ENCODE data around the gene CD276.

Gene CD276

DNA sequence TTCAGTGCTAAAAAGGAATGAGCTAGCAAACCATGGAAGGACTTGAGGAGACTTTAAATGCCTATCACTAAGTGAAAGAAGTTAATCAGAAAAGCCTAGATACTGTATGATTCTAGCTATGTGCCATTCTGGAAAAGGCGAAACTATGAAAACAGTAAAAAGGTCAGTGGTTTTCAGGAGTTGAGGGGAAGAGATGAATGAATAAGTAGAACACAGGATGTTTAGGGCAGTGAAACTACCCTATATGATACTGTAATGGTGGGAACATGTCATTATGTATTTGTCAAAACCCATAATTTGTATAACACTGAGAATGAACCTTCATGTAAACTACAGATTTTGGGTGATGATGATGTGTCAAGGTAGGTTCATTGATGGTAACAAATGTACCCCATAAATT lies 9.6 kb upstream of the CD276 start:
- Histone ChIP-seq H3K36me3 (ENCODE audit: control insufficient read depth, insufficient read depth, low read length) (no peaks in the 10 kb centered on the region), H3K4me1 (ENCODE audit: control insufficient read depth, insufficient read depth, low read length) (no peaks in the 10 kb centered on the region), H3K27me3 (ENCODE audit: control insufficient read depth, insufficient read depth, low read length, poor library complexity, severe bottlenecking) (no peaks in the 10 kb centered on the region), H3K9me3 (ENCODE audit: control insufficient read depth, low read length) (no peaks in the 10 kb centered on the region), H3K4me3 (ENCODE audit: insufficient read depth, low read depth, low read length) (no peak overlapping the region), H3K27ac (ENCODE audit: insufficient read depth, low read depth, low read length, poor library complexity, severe bottlenecking) (no peak overlapping the region)
- WGBS, 2 experiments: 94 to 97% methylated on average over 1 of the region's 1 CpG

- Histone ChIP-seq H3K36me3 (ENCODE audit: control insufficient read depth, insufficient read depth, low read length) (no peaks in the 10 kb centered on the region), H3K4me3 (ENCODE audit: insufficient read depth, low read depth, low read length) (no peak overlapping the region), H3K27me3 (ENCODE audit: control insufficient read depth, insufficient read depth, low read length, poor library complexity, severe bottlenecking) (no peaks in the 10 kb centered on the region), H3K27ac (ENCODE audit: insufficient read depth, low read depth, low read length, poor library complexity, severe bottlenecking) (no peak overlapping the region), H3K9me3 (ENCODE audit: control insufficient read depth, low read length) (no peaks in the 10 kb centered on the region), H3K4me1 (ENCODE audit: control insufficient read depth, insufficient read depth, low read length) (no peaks in the 10 kb centered on the region)
- 74 to 75% methylated on average over 5 of the region's 5 CpGs for WGBS, 2 experiments
Observed at GRCh38 chr15:73677146-73677607, 7.0 kb upstream of the CD276 start.

DNA sequence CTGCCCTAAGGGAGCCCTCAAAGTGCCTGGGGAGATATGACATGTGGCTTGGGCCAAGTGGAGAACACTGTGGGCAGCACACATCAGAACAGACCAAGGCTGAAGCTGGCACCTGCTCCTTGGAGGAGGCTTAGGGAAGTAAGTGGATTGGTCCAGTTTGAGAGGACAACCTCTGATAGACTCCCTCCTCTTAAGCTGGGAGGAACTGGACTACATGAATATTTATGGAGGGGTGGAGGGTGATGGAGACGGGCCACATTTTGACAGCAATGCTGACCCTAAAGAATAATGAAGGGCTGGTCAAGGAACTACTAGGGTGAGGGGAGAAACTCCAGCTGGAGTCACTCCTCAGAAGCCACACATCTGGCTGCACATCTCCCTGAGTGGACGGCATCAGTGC lies 6.5 kb upstream of the CD276 start:
- Histone ChIP-seq H3K4me3 (ENCODE audit: insufficient read depth, low read depth, low read length) (no peak overlapping the region), H3K27me3 (ENCODE audit: control insufficient read depth, insufficient read depth, low read length, poor library complexity, severe bottlenecking) (no peaks in the 10 kb centered on the region), H3K36me3 (ENCODE audit: control insufficient read depth, insufficient read depth, low read length) (no peaks in the 10 kb centered on the region), H3K4me1 (ENCODE audit: control insufficient read depth, insufficient read depth, low read length) (no peaks in the 10 kb centered on the region), H3K27ac (ENCODE audit: insufficient read depth, low read depth, low read length, poor library complexity, severe bottlenecking) (no peak overlapping the region), H3K9me3 (ENCODE audit: control insufficient read depth, low read length) (no peaks in the 10 kb centered on the region)
- WGBS, 2 experiments: 89 to 92% methylated on average over 2 of the region's 2 CpGs

DNA sequence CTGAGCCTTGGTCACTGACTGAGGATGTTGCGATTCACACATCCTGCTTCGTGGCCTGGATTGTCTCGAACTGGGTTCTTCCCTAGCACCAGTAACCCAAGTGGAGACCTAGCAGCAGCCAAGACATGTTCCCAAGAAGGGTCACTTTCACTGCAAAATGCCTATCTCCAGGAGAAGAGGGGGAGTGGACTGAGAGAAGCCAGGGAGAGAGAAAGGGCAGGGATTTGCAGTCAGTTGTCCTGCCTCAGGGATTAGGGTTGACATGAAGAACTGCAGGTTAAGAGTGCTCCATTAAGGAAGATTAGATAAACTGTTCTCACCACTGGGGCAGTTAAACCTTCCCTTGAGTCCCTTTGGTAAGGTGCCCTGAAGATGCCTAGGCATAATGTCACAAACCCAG lies 5.7 kb upstream of the CD276 start:
- Histone ChIP-seq H3K4me3 (ENCODE audit: insufficient read depth, low read depth, low read length) (no peak overlapping the region), H3K4me1 (ENCODE audit: control insufficient read depth, insufficient read depth, low read length) (no peaks in the 10 kb centered on the region), H3K9me3 (ENCODE audit: control insufficient read depth, low read length) (no peaks in the 10 kb centered on the region), H3K27ac (ENCODE audit: insufficient read depth, low read depth, low read length, poor library complexity, severe bottlenecking) (no peak overlapping the region), H3K27me3 (ENCODE audit: control insufficient read depth, insufficient read depth, low read length, poor library complexity, severe bottlenecking) (no peaks in the 10 kb centered on the region), H3K36me3 (ENCODE audit: control insufficient read depth, insufficient read depth, low read length) (no peaks in the 10 kb centered on the region)
- WGBS, 2 experiments: 92 to 95% methylated on average over 3 of the region's 3 CpGs

DNA sequence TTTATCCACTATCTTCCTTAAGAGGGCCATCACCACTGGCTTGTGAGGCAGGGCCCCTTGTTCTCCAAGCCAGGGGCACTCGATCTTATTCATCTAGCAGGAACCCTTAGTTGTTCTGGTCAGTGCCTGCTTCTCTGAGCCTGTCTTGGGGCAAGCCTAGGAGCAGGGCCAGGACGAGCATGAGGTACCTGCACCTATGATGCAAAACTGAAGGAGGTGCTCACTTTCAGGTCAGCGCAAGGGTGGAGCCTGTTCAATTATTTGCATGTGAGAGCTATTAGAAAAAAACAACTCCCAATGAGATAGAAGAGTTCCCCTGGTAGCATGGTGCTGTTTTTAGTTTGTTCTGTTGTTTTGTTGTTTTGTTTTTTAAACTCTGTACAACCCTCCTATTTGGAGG lies 5.0 kb upstream of the CD276 start:
- 84 to 85% methylated on average over 3 of the region's 3 CpGs for WGBS, 2 experiments
- Histone ChIP-seq H3K27ac (ENCODE audit: insufficient read depth, low read depth, low read length, poor library complexity, severe bottlenecking) (no peak overlapping the region), H3K36me3 (ENCODE audit: control insufficient read depth, insufficient read depth, low read length) (no peaks in the 10 kb centered on the region), H3K9me3 (ENCODE audit: control insufficient read depth, low read length) (no peaks in the 10 kb centered on the region), H3K27me3 (ENCODE audit: control insufficient read depth, insufficient read depth, low read length, poor library complexity, severe bottlenecking) (no peaks in the 10 kb centered on the region), H3K4me1 (ENCODE audit: control insufficient read depth, insufficient read depth, low read length) (peaks cover 4% of the 10 kb centered on the region), H3K4me3 (ENCODE audit: insufficient read depth, low read depth, low read length) (no peak overlapping the region)

GRCh38 chr15:73679964-73680363 lies 4.2 kb upstream of the CD276 start:
- Histone ChIP-seq H3K4me3 (ENCODE audit: insufficient read depth, low read depth, low read length) (no peak overlapping the region), H3K27ac (ENCODE audit: insufficient read depth, low read depth, low read length, poor library complexity, severe bottlenecking) (no peak overlapping the region), H3K9me3 (ENCODE audit: control insufficient read depth, low read length) (no peaks in the 10 kb centered on the region), H3K27me3 (ENCODE audit: control insufficient read depth, insufficient read depth, low read length, poor library complexity, severe bottlenecking) (no peaks in the 10 kb centered on the region), H3K36me3 (ENCODE audit: control insufficient read depth, insufficient read depth, low read length) (no peaks in the 10 kb centered on the region), H3K4me1 (ENCODE audit: control insufficient read depth, insufficient read depth, low read length) (peaks cover 4% of the 10 kb centered on the region)
- WGBS, 2 experiments: 96 to 99% methylated on average over 6 of the region's 6 CpGs

- Histone ChIP-seq H3K36me3 (ENCODE audit: control insufficient read depth, insufficient read depth, low read length) (no peaks in the 10 kb centered on the region), H3K4me1 (ENCODE audit: control insufficient read depth, insufficient read depth, low read length) (peaks cover 4% of the 10 kb centered on the region), H3K27me3 (ENCODE audit: control insufficient read depth, insufficient read depth, low read length, poor library complexity, severe bottlenecking) (no peaks in the 10 kb centered on the region), H3K4me3 (ENCODE audit: insufficient read depth, low read depth, low read length) (no peak overlapping the region), H3K27ac (ENCODE audit: insufficient read depth, low read depth, low read length, poor library complexity, severe bottlenecking) (no peak overlapping the region), H3K9me3 (ENCODE audit: control insufficient read depth, low read length) (no peaks in the 10 kb centered on the region)
- WGBS, 2 experiments: 97 to 98% methylated on average over 2 of the region's 2 CpGs
Observed at GRCh38 chr15:73680549-73680948, 3.6 kb upstream of the CD276 start.

DNA sequence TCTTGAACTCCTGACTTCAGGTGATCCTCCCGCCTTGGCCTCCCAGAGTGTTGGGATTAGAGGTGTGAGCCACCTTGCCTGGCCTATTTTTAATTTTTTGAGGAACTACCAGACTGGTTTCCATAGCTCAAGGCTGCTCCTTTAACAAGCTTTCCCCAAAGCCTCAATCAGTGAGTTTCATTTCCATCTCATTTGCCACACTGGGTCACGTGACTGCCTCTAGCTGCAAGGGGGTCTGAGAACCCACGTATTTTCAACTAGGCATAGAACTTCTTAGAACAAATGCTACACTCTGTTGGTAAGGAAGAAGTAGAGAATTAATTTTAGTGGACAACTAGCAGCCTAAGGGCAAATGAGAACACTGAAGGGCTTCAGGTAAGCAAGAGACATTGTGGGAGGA lies 3.1 kb upstream of the CD276 start:
- no peak overlapping the region for H3K4me3 ChIP-seq (ENCODE audit: insufficient read depth, low read depth, low read length)
- no peak overlapping the region for H3K27ac ChIP-seq (ENCODE audit: insufficient read depth, low read depth, low read length, poor library complexity, severe bottlenecking)
- peaks cover 7% of the 10 kb centered on the region for H3K4me1 ChIP-seq (ENCODE audit: control insufficient read depth, insufficient read depth, low read length)
- WGBS, 2 experiments: 77 to 86% methylated on average over 3 of the region's 3 CpGs
- no peaks in the 10 kb centered on the region for H3K9me3 ChIP-seq (ENCODE audit: control insufficient read depth, low read length)
- H3K27me3 ChIP-seq (ENCODE audit: control insufficient read depth, insufficient read depth, low read length, poor library complexity, severe bottlenecking): no peaks in the 10 kb centered on the region
- no peaks in the 10 kb centered on the region for H3K36me3 ChIP-seq (ENCODE audit: control insufficient read depth, insufficient read depth, low read length)

DNA sequence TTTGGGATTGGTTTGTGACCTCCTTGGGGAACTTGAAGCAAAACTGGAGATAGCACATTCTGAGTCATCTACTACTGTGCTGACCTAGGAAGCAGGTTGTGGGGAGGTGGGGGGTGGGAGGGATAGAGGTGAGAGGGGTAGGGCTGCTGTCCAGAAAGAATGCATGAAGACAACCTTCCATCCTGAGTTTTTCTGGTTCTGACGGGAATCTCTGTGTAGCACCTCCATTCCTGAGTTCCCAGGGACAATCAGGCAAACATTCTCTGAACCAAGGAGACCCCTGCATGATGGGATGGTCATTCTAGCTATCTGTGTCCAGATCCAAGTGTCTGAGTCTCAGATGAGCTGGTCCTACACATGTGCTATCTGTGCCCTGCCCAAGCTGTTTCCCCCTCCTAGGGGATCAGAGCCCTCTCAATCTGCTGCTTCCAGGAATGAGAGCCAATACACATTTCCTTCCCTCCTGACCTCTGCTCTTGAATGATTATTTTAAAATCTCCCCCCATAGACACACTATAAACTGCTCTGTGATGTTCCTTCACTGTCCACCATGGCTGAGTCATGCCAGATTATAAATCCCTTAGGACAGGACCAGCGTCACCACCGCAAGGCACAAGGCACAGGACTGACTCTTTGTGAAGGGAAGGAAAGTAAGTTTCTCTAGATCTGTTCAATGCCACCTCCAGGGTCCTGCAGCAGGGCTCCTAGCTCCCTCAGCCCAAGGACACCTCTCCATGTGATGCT lies 2.2 kb upstream of the CD276 start:
- Histone ChIP-seq H3K4me1 (ENCODE audit: control insufficient read depth, insufficient read depth, low read length) (peaks cover 16% of the 10 kb centered on the region), H3K4me3 (ENCODE audit: insufficient read depth, low read depth, low read length) (no peak overlapping the region), H3K9me3 (ENCODE audit: control insufficient read depth, low read length) (no peaks in the 10 kb centered on the region), H3K27ac (ENCODE audit: insufficient read depth, low read depth, low read length, poor library complexity, severe bottlenecking) (no peak overlapping the region), H3K27me3 (ENCODE audit: control insufficient read depth, insufficient read depth, low read length, poor library complexity, severe bottlenecking) (no peaks in the 10 kb centered on the region), H3K36me3 (ENCODE audit: control insufficient read depth, insufficient read depth, low read length) (no peaks in the 10 kb centered on the region)
- 89 to 92% methylated on average over 3 of the region's 3 CpGs for WGBS, 2 experiments

DNA sequence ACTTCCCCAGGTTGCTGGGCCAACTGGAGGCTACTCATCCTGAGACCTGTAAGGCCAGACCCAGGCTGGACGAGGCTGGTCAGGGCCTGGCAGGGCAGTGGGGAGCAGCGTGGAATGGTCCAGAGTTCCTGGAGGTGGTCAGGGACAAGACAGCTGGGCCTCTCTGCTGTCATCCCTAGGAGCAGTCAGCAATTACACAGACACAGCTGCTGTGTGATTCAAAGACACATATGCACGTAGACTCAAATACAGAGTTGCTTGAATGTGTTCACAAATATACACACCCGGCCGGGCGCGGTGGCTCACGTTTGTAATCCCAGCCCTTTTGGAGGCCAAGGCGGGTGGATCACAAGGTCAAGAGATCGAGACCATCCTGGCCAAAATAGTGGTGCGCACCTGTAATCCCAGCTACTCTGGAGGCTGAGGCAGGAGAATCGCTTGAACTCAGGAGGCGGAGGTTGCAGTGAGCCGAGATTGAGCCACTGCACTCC lies 1.5 kb upstream of the CD276 start:
- no peak overlapping the region for H3K4me3 ChIP-seq (ENCODE audit: insufficient read depth, low read depth, low read length)

More for the DNA sequence above, 1.5 kb upstream of the CD276 start:
- WGBS, 2 experiments: 92 to 93% methylated on average over 14 of the region's 14 CpGs
- Histone ChIP-seq H3K27ac (ENCODE audit: insufficient read depth, low read depth, low read length, poor library complexity, severe bottlenecking) (no peak overlapping the region), H3K4me1 (ENCODE audit: control insufficient read depth, insufficient read depth, low read length) (peaks cover 19% of the 10 kb centered on the region), H3K27me3 (ENCODE audit: control insufficient read depth, insufficient read depth, low read length, poor library complexity, severe bottlenecking) (no peaks in the 10 kb centered on the region), H3K9me3 (ENCODE audit: control insufficient read depth, low read length) (no peaks in the 10 kb centered on the region), H3K36me3 (ENCODE audit: control insufficient read depth, insufficient read depth, low read length) (no peaks in the 10 kb centered on the region)

All from ectodermal cell (in vitro differentiated cells).